Measurements from ENCODE around the gene KDELR3. TPM values are rescaled to one million over a fixed set of nuclear protein-coding genes. Genes with fewer than 3 reads are reported as not detected.

Gene KDELR3
- total RNA-seq, 1 experiment from 2014 or later: 7.3 TPM

GRCh38 chr22:38451404-38451803, 16.5 kb upstream of the KDELR3 start:
- H3K27me3 ChIP-seq (ENCODE audit: insufficient read depth, low read length): peaks cover 16% of the 10 kb centered on the region
- no peak overlapping the region for H2BK20ac ChIP-seq (ENCODE audit: low read depth, low read length, poor library complexity, severe bottlenecking)
- H4K8ac ChIP-seq (replicated peaks; ENCODE audit: insufficient read length, low read depth, low read length): no peak overlapping the region
- H3K4ac ChIP-seq (ENCODE audit: low read depth, low read length): no peak overlapping the region
- H3K9ac ChIP-seq (ENCODE audit: extremely low read depth, insufficient read length, low read length): no peak overlapping the region
- Mint-ChIP-seq H3K9me3 (no peaks in the 10 kb centered on the region; a peak in 1 of 5 replicates), H3K4me3 (no peak overlapping the region; a peak in 1 of 5 replicates), H3K27me3 (ENCODE audit: low read depth) (peaks cover 65% of the 10 kb centered on the region), H3K27ac (no peak overlapping the region), H3K4me1 (peaks cover 23 to 43% of the 10 kb centered on the region in 2 experiments), H3K36me3 (ENCODE audit: insufficient read depth in 1 of 3, low read depth in 3 of 3) (no peaks in the 10 kb centered on the region; a peak in 2 of 7 replicates)
- no peak overlapping the region for H2BK5ac ChIP-seq (ENCODE audit: insufficient read length, low read length)
- H3T11ph ChIP-seq (ENCODE audit: low read length): no peak overlapping the region
- H2BK15ac ChIP-seq (ENCODE audit: low read depth, low read length): no peak overlapping the region
- no peak overlapping the region for H3K23ac ChIP-seq (ENCODE audit: insufficient read length, low read depth, low read length)
- no peaks in the 10 kb centered on the region for H3K79me1 ChIP-seq (ENCODE audit: insufficient read depth, low read depth, low read length, poor library complexity, severe bottlenecking)
- H3K79me2 ChIP-seq (ENCODE audit: insufficient read depth, low read length): no peaks in the 10 kb centered on the region
- no peak overlapping the region for H2AK5ac ChIP-seq (ENCODE audit: insufficient read length, low read length)
- H3K27ac ChIP-seq (ENCODE audit: insufficient read length, low read depth, low read length): no peak overlapping the region
- no peak overlapping the region for H3K14ac ChIP-seq (ENCODE audit: insufficient read depth, low read length)
- peaks cover 3% of the 10 kb centered on the region; the same call in 1 of the 2 replicates for H3K4me1 ChIP-seq (ENCODE audit: insufficient read depth, low read length)
- no peak overlapping the region for H3K4me2 ChIP-seq (ENCODE audit: insufficient read depth, insufficient read length, low read length)
- no peak for TF ChIP-seq CTCF (conservative IDR thresholded peaks at IDR 0.05)
- H3K23me2 ChIP-seq (ENCODE audit: insufficient read length, low read depth, low read length, poor library complexity, severe bottlenecking): peaks cover 11% of the 10 kb centered on the region
- no peak overlapping the region for H3K18ac ChIP-seq (ENCODE audit: insufficient read length, low read depth, low read length)
- no peak overlapping the region for H2AFZ ChIP-seq (ENCODE audit: low read length)
- no peak overlapping the region for H4K5ac ChIP-seq (ENCODE audit: insufficient read length, low read depth, low read length)
- WGBS (ENCODE audit: extremely low coverage, insufficient read length, low lambda C conversion rate): no CpG with 5 or more reads among the region's 2 CpGs
- no peaks in the 10 kb centered on the region for H3K9me3 ChIP-seq (ENCODE audit: control insufficient read depth, low read depth, low read length)
- H4K20me1 ChIP-seq (ENCODE audit: control insufficient read depth, insufficient read depth, insufficient read length): peaks cover 4% of the 10 kb centered on the region
- no peak overlapping the region for H4K91ac ChIP-seq (ENCODE audit: insufficient read length, low read depth, low read length)
- H2BK120ac ChIP-seq (ENCODE audit: low read depth, low read length, poor library complexity, severe bottlenecking): no peak overlapping the region
- no peak overlapping the region for H3K56ac ChIP-seq (ENCODE audit: insufficient read length, low read depth, low read length)
- DNase-seq: no peak
- H2BK12ac ChIP-seq (ENCODE audit: insufficient read length, low read depth, low read length): no peak overlapping the region

Data from H9 (cell line).